ENCODE measurements around the gene MSMP.

Gene MSMP

DNA sequence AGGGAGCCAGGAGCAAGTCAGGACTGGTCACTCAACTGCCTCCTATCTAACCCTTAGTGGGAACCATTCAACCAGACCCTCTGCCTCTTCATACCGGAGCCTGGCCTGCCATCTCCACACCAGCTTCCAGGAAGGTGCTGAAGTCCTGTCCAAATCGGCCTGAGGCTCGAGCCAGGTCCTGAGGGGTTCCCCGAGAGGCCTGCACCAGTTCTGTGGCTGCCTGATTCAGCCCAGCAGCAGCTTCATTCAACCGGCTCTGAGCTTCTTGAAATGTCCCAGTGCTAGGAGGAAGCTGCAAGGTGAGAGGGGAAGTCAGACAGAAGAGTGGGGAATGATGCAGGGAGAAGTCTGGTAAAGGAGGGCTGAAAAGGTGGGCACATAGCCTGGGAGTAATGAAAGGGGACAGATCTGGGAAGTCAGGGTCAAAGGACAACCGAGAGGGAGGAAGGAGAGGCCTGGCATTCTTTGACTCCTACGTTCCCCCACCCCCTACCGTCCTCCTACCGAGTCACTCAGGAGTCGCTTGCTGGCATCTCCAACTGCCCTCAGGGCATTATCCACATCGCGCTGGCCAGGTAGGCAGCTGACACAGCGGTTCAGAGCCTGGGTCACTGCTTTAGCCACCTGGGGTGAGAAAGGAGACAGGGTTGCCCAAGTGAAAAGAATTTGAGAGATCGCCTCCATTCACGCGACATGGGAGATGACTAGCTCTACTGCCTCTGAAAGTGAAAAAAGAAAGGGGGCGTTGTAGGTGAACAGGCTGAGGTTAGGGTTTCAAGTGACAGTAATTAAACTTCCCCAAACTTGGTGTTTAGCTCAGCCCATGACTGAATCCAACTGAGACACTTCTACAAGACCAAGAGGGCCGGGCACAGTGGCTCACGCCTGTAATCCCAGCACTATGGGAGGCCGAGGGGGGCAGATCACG is 42.3 kb downstream of the MSMP start:
- no peak overlapping the region for H3K4me3 ChIP-seq (ENCODE audit: low read length)
- TF ChIP-seq, protein P1, sequence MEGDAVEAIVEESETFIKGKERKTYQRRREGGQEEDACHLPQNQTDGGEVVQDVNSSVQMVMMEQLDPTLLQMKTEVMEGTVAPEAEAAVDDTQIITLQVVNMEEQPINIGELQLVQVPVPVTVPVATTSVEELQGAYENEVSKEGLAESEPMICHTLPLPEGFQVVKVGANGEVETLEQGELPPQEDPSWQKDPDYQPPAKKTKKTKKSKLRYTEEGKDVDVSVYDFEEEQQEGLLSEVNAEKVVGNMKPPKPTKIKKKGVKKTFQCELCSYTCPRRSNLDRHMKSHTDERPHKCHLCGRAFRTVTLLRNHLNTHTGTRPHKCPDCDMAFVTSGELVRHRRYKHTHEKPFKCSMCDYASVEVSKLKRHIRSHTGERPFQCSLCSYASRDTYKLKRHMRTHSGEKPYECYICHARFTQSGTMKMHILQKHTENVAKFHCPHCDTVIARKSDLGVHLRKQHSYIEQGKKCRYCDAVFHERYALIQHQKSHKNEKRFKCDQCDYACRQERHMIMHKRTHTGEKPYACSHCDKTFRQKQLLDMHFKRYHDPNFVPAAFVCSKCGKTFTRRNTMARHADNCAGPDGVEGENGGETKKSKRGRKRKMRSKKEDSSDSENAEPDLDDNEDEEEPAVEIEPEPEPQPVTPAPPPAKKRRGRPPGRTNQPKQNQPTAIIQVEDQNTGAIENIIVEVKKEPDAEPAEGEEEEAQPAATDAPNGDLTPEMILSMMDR (IDR thresholded peaks at IDR 0.05; ENCODE audit: insufficient read depth, low read depth, low read length, missing control alignments): no peak
- no peak for DNase-seq (ENCODE audit: low read depth)

DNA sequence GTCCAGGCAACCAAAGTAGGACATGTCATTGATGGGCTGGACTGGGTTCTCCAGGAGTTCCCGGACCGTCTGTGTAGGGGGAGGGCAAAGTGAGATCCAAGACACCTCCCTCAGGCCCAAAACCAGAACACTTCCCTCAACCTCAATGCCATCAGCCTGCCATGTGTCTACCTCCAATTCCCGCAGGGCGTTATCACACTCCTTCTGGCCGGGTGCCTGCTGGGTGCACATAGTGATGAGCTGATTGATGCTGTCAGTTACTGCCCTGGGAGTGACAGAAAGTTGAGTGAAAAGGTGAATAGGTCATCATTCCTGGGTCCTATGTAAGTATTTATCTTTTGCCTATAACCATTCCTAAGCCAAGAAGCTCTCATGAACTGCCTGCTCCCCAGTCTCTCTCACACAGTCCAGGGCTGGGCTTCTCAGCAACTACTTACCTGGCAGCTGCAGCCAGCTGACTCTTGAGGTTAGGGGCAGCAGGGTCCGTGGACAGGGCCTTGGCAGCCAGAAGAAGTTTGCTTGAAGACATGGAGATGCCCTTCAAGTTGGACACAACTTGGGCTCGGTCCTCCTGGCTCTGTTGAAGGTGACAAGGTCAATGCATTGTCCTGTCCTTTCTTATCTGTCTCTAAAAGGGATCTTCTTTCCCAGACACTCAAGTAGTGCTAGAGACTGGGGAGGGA is 43.1 kb downstream of the MSMP start:
- H3K4me3 ChIP-seq (ENCODE audit: low read length): no peak overlapping the region
- DNase-seq (ENCODE audit: low read depth): no peak
- TF ChIP-seq, protein P1 (IDR thresholded peaks at IDR 0.05; ENCODE audit: insufficient read depth, low read depth, low read length, missing control alignments): no peak

DNA sequence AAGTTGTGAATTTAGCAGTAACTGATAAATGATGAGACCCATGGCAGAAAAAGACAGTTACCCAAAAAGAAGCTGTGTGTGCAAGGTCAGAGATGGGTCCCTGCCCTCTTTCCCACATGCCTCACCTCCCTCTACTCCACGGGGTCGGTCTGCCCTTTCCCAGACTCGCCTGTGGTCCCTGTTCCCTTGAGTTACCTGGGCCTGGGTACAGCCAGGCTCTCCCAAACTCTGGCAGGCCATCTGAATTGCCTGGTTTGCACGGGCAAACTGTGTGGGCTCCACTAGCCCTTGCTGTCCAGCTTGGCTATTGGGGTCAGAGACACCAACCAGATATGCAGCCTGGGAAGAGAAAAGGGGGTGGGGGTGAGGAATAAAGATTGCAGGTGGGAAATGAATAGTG is 45.9 kb downstream of the MSMP start:
- no peak overlapping the region for H3K4me3 ChIP-seq (ENCODE audit: low read length)
- TF ChIP-seq, protein P1 (IDR thresholded peaks at IDR 0.05; ENCODE audit: insufficient read depth, low read depth, low read length, missing control alignments): no peak
- DNase-seq (ENCODE audit: low read depth): no peak

DNA sequence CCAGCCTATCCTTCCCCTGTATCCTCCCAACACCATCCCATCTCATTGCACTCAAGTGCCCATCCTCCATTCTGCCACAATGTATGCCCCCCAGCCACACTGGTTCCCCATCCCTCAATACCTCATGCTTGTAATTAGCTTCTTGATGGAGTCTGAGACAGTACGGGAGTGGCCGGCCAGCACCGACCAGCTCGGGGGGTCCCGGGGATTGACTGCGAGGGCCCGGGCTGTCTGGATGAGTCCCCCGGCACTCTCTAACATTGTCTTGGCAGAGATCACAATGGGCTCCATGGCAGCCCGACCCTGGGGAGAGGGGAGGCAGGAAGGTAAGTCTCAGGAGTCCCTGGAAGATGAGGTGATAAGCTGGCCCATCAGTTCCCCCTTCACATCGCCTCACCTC is 47.1 kb downstream of the MSMP start:
- no peak overlapping the region for H3K4me3 ChIP-seq (ENCODE audit: low read length)
- TF ChIP-seq, protein P1 (IDR thresholded peaks at IDR 0.05; ENCODE audit: insufficient read depth, low read depth, low read length, missing control alignments): no peak
- DNase-seq (ENCODE audit: low read depth): no peak

DNA sequence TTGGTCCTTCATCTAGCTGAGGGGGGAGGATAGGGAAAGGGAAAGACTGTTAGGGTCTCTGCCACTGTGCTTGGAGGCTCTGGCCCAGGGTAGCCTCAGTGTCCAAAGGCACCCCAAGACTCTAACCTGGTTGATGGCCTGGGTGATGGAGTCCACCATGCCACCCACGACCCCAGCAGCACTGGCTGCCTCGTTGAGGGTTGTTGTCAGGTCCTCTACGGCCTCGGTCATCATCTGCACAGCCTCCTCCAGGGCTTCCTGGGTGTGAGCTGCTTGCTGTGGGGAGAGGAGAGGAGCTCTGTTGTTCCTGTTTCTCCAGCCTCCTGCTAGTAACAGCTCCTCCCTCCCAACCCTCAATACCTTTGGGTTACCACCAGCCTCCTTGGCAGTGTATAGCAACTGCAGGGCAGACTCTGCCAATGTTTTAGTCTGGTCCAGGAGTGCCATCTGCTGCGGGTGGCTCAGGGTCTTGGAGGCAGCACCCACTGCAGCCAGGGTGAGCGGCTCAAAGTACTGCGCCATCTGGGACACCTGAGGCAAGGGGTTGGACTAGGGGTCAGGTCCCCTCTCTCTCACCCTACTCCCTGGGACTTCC is 48.1 kb downstream of the MSMP start:
- no peak overlapping the region for H3K4me3 ChIP-seq (ENCODE audit: low read length)
- TF ChIP-seq, protein P1 (IDR thresholded peaks at IDR 0.05; ENCODE audit: insufficient read depth, low read depth, low read length, missing control alignments): no peak
- no peak for DNase-seq (ENCODE audit: low read depth)

DNA sequence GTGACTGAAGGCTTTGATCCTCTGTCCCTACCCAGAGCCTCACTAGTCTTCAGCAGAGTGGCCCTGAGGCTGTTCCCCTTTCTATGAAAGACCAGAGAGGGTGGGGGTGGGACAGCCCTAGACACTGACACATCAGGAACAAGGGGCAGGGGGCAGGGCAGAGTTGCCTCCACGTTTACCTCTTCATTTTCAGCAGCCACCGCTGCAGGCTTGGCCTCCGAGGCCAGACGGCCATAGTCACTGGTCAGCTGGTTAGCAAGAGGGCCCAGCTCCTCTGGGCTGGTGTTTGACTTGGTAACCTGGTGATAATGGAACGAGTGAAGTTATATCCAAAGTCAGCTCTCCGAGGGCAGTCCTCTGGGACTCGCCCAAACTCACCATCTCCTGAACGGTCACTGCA is 48.7 kb downstream of the MSMP start:
- no peak overlapping the region for H3K4me3 ChIP-seq (ENCODE audit: low read length)
- no peak for DNase-seq (ENCODE audit: low read depth)
- TF ChIP-seq, protein P1 (IDR thresholded peaks at IDR 0.05; ENCODE audit: insufficient read depth, low read depth, low read length, missing control alignments): no peak
